ENCODE data around the gene MSX2. TPM values are rescaled to one million over a fixed set of nuclear protein-coding genes. Genes with fewer than 3 reads are reported as not detected.

MSX2 gene
- polyA plus RNA-seq, 3 donors, result 0.14 TPM; not detected in 2

DNA sequence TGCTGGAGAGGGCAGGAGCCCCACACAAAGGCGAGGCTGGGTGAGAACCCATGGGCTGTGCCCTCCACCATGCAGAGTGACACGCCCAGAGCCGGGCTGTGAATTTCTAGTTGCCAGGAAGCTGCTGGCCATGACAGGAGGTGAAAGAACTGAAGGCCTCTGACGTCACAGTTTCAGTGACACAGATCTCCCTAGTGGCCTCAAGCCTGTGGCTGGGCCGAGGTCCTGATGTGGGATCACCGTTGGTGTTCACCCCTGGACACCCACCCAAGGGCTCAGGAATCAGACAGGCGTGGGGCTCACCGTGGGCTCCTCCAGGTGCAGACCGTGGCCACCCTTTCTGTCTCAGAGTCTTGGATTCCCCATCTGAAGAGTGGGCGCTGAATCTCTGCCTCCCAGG, 39.9 kb downstream of the MSX2 start:
- Mint-ChIP-seq H3K36me3 (no peaks in the 10 kb centered on the region), H3K4me3 (no peak overlapping the region), H3K9me3 (peaks cover 0 to 4% (median 3%) of the 10 kb centered on the region in 7 donors), H3K27ac (no peak overlapping the region), H3K27me3 (ENCODE audit: low read depth in 3 of 3) (peaks cover 0 to 5% (median 2%) of the 10 kb centered on the region in 3 donors), H3K4me1 (no peaks in the 10 kb centered on the region)
- Histone ChIP-seq H3K79me2 (ENCODE audit: insufficient read depth, low read length) (no peaks in the 10 kb centered on the region), H4K20me1 (ENCODE audit: insufficient read depth, low read length) (no peaks in the 10 kb centered on the region), H3K9me3 (replicated peaks in 1 of 2; ENCODE audit: control insufficient read depth in 1 of 2, insufficient read depth in 1 of 2, low read length in 2 of 2) (no peaks in the 10 kb centered on the region), H3K4me2 (replicated peaks; ENCODE audit: extremely low read depth, low read length, poor library complexity, severe bottlenecking) (no peak overlapping the region), H3K4me3 (replicated peaks in 1 of 3; ENCODE audit: low read depth in 2 of 3, low read length in 3 of 3) (no peak overlapping the region), H2AFZ (ENCODE audit: insufficient read depth, low read depth, low read length, poor library complexity, severe bottlenecking) (no peak overlapping the region), H3K27me3 (ENCODE audit: control insufficient read depth in 2 of 2, insufficient read depth in 2 of 2, low read length in 2 of 2) (no peaks in the 10 kb centered on the region), H3K36me3 (replicated peaks in 1 of 2; ENCODE audit: control insufficient read depth in 1 of 2, insufficient read depth in 2 of 2, low read length in 2 of 2) (no peaks in the 10 kb centered on the region), H3K9ac (ENCODE audit: insufficient read depth, low read length, poor library complexity, severe bottlenecking) (no peak overlapping the region), H3K4me1 (ENCODE audit: control insufficient read depth in 1 of 2, insufficient read depth in 2 of 2, low read length in 2 of 2) (no peaks in the 10 kb centered on the region), H3K27ac (ENCODE audit: low read depth in 1 of 2, low read length in 2 of 2) (no peak overlapping the region)
- 86% methylated on average over 7 of the region's 10 CpGs for WGBS (ENCODE audit: insufficient coverage)
- no peak for DNase-seq
- TF ChIP-seq, protein P1, sequence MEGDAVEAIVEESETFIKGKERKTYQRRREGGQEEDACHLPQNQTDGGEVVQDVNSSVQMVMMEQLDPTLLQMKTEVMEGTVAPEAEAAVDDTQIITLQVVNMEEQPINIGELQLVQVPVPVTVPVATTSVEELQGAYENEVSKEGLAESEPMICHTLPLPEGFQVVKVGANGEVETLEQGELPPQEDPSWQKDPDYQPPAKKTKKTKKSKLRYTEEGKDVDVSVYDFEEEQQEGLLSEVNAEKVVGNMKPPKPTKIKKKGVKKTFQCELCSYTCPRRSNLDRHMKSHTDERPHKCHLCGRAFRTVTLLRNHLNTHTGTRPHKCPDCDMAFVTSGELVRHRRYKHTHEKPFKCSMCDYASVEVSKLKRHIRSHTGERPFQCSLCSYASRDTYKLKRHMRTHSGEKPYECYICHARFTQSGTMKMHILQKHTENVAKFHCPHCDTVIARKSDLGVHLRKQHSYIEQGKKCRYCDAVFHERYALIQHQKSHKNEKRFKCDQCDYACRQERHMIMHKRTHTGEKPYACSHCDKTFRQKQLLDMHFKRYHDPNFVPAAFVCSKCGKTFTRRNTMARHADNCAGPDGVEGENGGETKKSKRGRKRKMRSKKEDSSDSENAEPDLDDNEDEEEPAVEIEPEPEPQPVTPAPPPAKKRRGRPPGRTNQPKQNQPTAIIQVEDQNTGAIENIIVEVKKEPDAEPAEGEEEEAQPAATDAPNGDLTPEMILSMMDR (IDR thresholded peaks at IDR 0.05), result no peak
- intact Hi-C loops (cut with micrococcal nuclease), result no loop called here

DNA sequence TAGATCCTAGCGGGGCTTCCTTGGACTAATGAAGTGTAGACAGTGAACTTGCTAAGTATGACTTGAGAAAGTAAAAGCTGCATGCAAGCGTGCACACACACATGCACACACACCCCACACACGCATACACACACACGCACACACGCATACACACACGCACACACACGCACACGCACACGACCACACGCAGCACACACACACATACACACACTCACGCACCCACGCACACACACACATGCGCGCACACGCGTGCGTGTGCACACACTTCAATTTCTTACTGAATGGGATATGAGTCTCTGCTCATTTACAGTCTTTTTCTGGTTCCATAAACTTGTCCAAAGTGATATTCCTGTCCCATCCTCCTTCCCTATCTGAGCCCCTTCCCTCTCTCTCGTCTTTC, 41.2 kb downstream of the MSX2 start:
- TF ChIP-seq, protein P1 (IDR thresholded peaks at IDR 0.05), result no peak
- H3K9ac ChIP-seq (ENCODE audit: insufficient read depth, low read length, poor library complexity, severe bottlenecking), result no peak overlapping the region
- no peaks in the 10 kb centered on the region for H3K9me3 ChIP-seq (replicated peaks in 1 of 2; ENCODE audit: control insufficient read depth in 1 of 2, insufficient read depth in 1 of 2, low read length in 2 of 2)
- no peak overlapping the region for H3K4me2 ChIP-seq (replicated peaks; ENCODE audit: extremely low read depth, low read length, poor library complexity, severe bottlenecking)
- no peak overlapping the region for H2AFZ ChIP-seq (ENCODE audit: insufficient read depth, low read depth, low read length, poor library complexity, severe bottlenecking)
- H4K20me1 ChIP-seq (ENCODE audit: insufficient read depth, low read length), result no peaks in the 10 kb centered on the region
- DNase-seq, result no peak
- intact Hi-C loops (cut with micrococcal nuclease), result no loop called here
- no peak overlapping the region for H3K4me3 Mint-ChIP-seq
- no peak overlapping the region for H3K27ac ChIP-seq (ENCODE audit: low read depth in 1 of 2, low read length in 2 of 2)
- no peaks in the 10 kb centered on the region for H3K36me3 ChIP-seq (replicated peaks in 1 of 2; ENCODE audit: control insufficient read depth in 1 of 2, insufficient read depth in 2 of 2, low read length in 2 of 2)
- no peak overlapping the region for H3K27ac Mint-ChIP-seq
- H3K4me1 ChIP-seq (ENCODE audit: control insufficient read depth in 1 of 2, insufficient read depth in 2 of 2, low read length in 2 of 2), result no peaks in the 10 kb centered on the region
- H3K9me3 Mint-ChIP-seq, result peaks cover 0 to 4% (median 3%) of the 10 kb centered on the region in 7 donors
- H3K27me3 ChIP-seq (ENCODE audit: control insufficient read depth in 2 of 2, insufficient read depth in 2 of 2, low read length in 2 of 2), result no peaks in the 10 kb centered on the region
- H3K79me2 ChIP-seq (ENCODE audit: insufficient read depth, low read length), result no peaks in the 10 kb centered on the region
- peaks cover under 1 to 3% (median 2%) of the 10 kb centered on the region in 3 donors for H3K27me3 Mint-ChIP-seq (ENCODE audit: low read depth in 3 of 3)
- 90% methylated on average over 13 of the region's 18 CpGs for WGBS (ENCODE audit: insufficient coverage)
- H3K36me3 Mint-ChIP-seq, result no peaks in the 10 kb centered on the region
- H3K4me3 ChIP-seq (replicated peaks in 1 of 3; ENCODE audit: low read depth in 2 of 3, low read length in 3 of 3), result no peak overlapping the region
- H3K4me1 Mint-ChIP-seq, result no peaks in the 10 kb centered on the region
